WTC11 (cell line): ENCODE data around the gene LAMC3. TPM values are rescaled to one million over a fixed set of nuclear protein-coding genes. Genes with fewer than 3 reads are reported as not detected.
A peak's percentile ranks its signal among the peaks of the same experiment; 100 is the strongest.

Experiments
- ATAC-seq: fragments of 200-7000 bp; cut with Tn5 transposase; 2 replicates; pipeline ENCODE4 v1.10.0; 2021; ENCODE audit warnings: mild to moderate bottlenecking, moderate library complexity
- CTCF ChIA-PET: fragments of 300-600 bp; sonication (Branson Sonifier 250); formaldehyde crosslinking; loops from one replicate; lab custom pipeline; 2021; ENCODE audit warnings: antibody characterized with exemption; lab: Charles Lee
- POLR2A ChIA-PET: fragments of 350-600 bp; sonication (Branson Sonifier 250); formaldehyde crosslinking; loops from one replicate; lab custom pipeline; 2021; ENCODE audit warnings: antibody characterized with exemption; lab: Charles Lee
- DNase-seq: peaks from one replicate; pipeline ENCODE4 v3.0.0; 2021; ENCODE audit warnings: low spot score
- H3K27ac Mint-ChIP-seq: 2 replicates; pipeline ENCODE4 v1.8.0; 2021; ENCODE audit warnings: mixed read lengths
- H3K27me3 Mint-ChIP-seq: 2 replicates; pipeline ENCODE4 v1.8.0; 2021; ENCODE audit warnings: low read depth, mild to moderate bottlenecking, moderate library complexity, mixed read lengths
- H3K36me3 Mint-ChIP-seq: 2 replicates; pipeline ENCODE4 v1.8.0; 2021; ENCODE audit warnings: mixed read lengths
- H3K4me1 Mint-ChIP-seq: 2 replicates; pipeline ENCODE4 v1.8.0; 2022; ENCODE audit warnings: mixed read lengths
- H3K4me3 Mint-ChIP-seq: 2 replicates; pipeline ENCODE4 v1.8.0; 2021; ENCODE audit warnings: mild to moderate bottlenecking, moderate library complexity, mixed read lengths
- H3K9me3 Mint-ChIP-seq: 2 replicates; pipeline ENCODE4 v1.8.0; 2021; ENCODE audit warnings: mixed read lengths
- CREB1 ChIP-seq: sonication (generic); formaldehyde crosslinking; IDR thresholded peaks from 2 replicates; pipeline ENCODE4 v1.8.0; 2023; ENCODE audit warnings: mild to moderate bottlenecking, missing genetic modification reagents
- FOXJ3 ChIP-seq: sonication (generic); formaldehyde crosslinking; IDR thresholded peaks from 2 replicates; pipeline ENCODE4 v1.9.0; 2021; ENCODE audit warnings: missing genetic modification reagents, mild to moderate bottlenecking, borderline replicate concordance
- HMGA2 ChIP-seq: fragments of 250-450 bp; sonication (Bioruptor Pico); IDR thresholded peaks from 2 replicates; pipeline ENCODE4 v1.4.0; 2021; ENCODE audit warnings: mild to moderate bottlenecking, moderate library complexity
- KAT7 ChIP-seq: sonication (generic); formaldehyde crosslinking; IDR thresholded peaks from 2 replicates; pipeline ENCODE4 v1.8.1; 2023; ENCODE audit warnings: missing genetic modification reagents, mild to moderate bottlenecking, borderline replicate concordance
- MYBL2 ChIP-seq: sonication (generic); formaldehyde crosslinking; IDR thresholded peaks from 2 replicates; pipeline ENCODE4 v1.8.1; 2023; ENCODE audit warnings: mild to moderate bottlenecking, moderate library complexity, missing genetic modification reagents
- NFATC4 ChIP-seq: fragments of 250-450 bp; sonication (Bioruptor Pico); IDR thresholded peaks from 2 replicates; pipeline ENCODE4 v1.9.0; 2021; ENCODE audit warnings: mild to moderate bottlenecking
- NR1H2 ChIP-seq: sonication (generic); formaldehyde crosslinking; IDR thresholded peaks from 2 replicates; pipeline ENCODE4 v1.9.0; 2021; ENCODE audit warnings: mild to moderate bottlenecking, moderate library complexity, missing genetic modification reagents
- NR2C2 ChIP-seq: sonication (generic); formaldehyde crosslinking; IDR thresholded peaks from 2 replicates; pipeline ENCODE4 v1.8.0; 2022; ENCODE audit warnings: mild to moderate bottlenecking, missing genetic modification reagents
- SMAD4 ChIP-seq: sonication (generic); formaldehyde crosslinking; IDR thresholded peaks from 2 replicates; pipeline ENCODE4 v1.8.0; 2022; ENCODE audit warnings: mild to moderate bottlenecking, missing genetic modification reagents
- TEAD4 ChIP-seq: sonication (generic); formaldehyde crosslinking; IDR thresholded peaks from 2 replicates; pipeline ENCODE4 v1.8.0; 2022; ENCODE audit warnings: mild to moderate bottlenecking, missing genetic modification reagents
- TP53 ChIP-seq: sonication (generic); formaldehyde crosslinking; IDR thresholded peaks from 2 replicates; pipeline ENCODE4 v1.8.1; 2023; ENCODE audit warnings: mild to moderate bottlenecking, missing genetic modification reagents
- ZBTB21 ChIP-seq: sonication (generic); formaldehyde crosslinking; IDR thresholded peaks from 2 replicates; pipeline ENCODE4 v1.8.1; 2023; ENCODE audit warnings: mild to moderate bottlenecking, missing genetic modification reagents, borderline replicate concordance
- ZNF219 ChIP-seq: sonication (generic); formaldehyde crosslinking; IDR thresholded peaks from 2 replicates; pipeline ENCODE4 v1.8.0; 2023; ENCODE audit warnings: missing genetic modification reagents, mild to moderate bottlenecking, borderline replicate concordance
- ZNF317 ChIP-seq: sonication (generic); formaldehyde crosslinking; IDR thresholded peaks from 2 replicates; pipeline ENCODE4 v1.8.1; 2023; ENCODE audit warnings: low read depth, mild to moderate bottlenecking, moderate library complexity, missing genetic modification reagents, borderline replicate concordance
- ZNF423 ChIP-seq: fragments of 250-450 bp; sonication (Bioruptor Pico); IDR thresholded peaks from 2 replicates; pipeline ENCODE4 v2.1.2; 2022; ENCODE audit warnings: mild to moderate bottlenecking, moderate library complexity
- total RNA-seq: library from RNA; stranded (reverse); gene quantifications from 3 replicates; pipeline ENCODE4 v1.2.3, GENCODE V29; 2021
- TF ChIP-seq, protein P1 (sequence below): sonication (generic); formaldehyde crosslinking; IDR thresholded peaks from 2 replicates; pipeline ENCODE4 v1.8.0; 2023; ENCODE audit warnings: missing genetic modification reagents, mild to moderate bottlenecking, borderline replicate concordance
- TF ChIP-seq, protein P2 (sequence below): sonication (generic); formaldehyde crosslinking; IDR thresholded peaks from 2 replicates; pipeline ENCODE4 v1.8.0; 2022; ENCODE audit warnings: mild to moderate bottlenecking, missing genetic modification reagents
- TF ChIP-seq, protein P3 (sequence below): sonication (generic); formaldehyde crosslinking; IDR thresholded peaks from 2 replicates; pipeline ENCODE4 v1.8.1; 2022; ENCODE audit warnings: missing genetic modification reagents, borderline replicate concordance
- TF ChIP-seq, protein P4 (sequence below): sonication (generic); formaldehyde crosslinking; IDR thresholded peaks from 2 replicates; pipeline ENCODE4 v1.8.1; 2022; ENCODE audit warnings: low read depth, mild to moderate bottlenecking, moderate library complexity, missing genetic modification reagents, borderline replicate concordance
- TF ChIP-seq, protein P5 (sequence below): sonication (generic); formaldehyde crosslinking; IDR thresholded peaks from 2 replicates; pipeline ENCODE4 v1.8.1; 2023; ENCODE audit warnings: mild to moderate bottlenecking, missing genetic modification reagents

LAMC3 gene
- total RNA-seq, 1 experiment from 2014 or later: 50.9 TPM

DNA sequence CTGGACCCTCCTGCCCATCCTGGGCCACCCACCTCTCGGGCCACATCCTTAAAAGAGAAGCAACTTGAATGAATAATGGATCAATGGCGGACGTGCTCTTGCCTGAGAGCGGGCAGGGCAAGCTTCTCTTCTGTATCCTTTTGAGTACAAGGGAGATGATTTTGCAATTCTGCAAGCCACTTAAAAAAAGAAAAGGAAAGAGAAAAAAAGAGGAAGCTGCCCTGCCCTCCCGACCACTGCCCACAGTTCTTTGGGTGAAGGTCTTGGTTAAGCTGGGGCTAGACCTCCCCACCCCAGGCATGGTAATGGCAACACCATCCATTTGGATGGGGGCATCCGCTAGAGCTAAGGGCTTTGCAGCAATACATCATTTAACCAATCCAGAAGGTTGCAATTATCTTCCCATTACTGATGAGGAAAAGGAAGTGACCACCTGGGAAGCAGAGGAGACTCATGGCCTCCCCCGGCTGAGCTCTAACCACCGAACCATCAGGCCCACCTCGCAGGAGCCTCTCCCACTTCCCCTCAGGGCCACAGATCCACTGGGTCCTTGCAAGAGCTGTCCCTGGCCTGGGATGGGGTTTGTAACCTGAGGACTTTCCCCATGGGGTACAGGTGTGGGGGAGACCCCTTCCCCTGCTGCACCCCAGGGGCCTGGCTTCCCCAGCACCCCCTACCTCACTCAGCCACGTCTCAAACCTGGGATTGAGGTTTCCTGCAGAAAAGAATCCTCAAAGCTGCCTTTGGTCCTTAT, 27.8 kb upstream of the LAMC3 start (continued):
- TF ChIP-seq, protein P1, sequence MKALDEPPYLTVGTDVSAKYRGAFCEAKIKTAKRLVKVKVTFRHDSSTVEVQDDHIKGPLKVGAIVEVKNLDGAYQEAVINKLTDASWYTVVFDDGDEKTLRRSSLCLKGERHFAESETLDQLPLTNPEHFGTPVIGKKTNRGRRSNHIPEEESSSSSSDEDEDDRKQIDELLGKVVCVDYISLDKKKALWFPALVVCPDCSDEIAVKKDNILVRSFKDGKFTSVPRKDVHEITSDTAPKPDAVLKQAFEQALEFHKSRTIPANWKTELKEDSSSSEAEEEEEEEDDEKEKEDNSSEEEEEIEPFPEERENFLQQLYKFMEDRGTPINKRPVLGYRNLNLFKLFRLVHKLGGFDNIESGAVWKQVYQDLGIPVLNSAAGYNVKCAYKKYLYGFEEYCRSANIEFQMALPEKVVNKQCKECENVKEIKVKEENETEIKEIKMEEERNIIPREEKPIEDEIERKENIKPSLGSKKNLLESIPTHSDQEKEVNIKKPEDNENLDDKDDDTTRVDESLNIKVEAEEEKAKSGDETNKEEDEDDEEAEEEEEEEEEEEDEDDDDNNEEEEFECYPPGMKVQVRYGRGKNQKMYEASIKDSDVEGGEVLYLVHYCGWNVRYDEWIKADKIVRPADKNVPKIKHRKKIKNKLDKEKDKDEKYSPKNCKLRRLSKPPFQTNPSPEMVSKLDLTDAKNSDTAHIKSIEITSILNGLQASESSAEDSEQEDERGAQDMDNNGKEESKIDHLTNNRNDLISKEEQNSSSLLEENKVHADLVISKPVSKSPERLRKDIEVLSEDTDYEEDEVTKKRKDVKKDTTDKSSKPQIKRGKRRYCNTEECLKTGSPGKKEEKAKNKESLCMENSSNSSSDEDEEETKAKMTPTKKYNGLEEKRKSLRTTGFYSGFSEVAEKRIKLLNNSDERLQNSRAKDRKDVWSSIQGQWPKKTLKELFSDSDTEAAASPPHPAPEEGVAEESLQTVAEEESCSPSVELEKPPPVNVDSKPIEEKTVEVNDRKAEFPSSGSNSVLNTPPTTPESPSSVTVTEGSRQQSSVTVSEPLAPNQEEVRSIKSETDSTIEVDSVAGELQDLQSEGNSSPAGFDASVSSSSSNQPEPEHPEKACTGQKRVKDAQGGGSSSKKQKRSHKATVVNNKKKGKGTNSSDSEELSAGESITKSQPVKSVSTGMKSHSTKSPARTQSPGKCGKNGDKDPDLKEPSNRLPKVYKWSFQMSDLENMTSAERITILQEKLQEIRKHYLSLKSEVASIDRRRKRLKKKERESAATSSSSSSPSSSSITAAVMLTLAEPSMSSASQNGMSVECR (CRISPR knock-in tag): no peak

DNA sequence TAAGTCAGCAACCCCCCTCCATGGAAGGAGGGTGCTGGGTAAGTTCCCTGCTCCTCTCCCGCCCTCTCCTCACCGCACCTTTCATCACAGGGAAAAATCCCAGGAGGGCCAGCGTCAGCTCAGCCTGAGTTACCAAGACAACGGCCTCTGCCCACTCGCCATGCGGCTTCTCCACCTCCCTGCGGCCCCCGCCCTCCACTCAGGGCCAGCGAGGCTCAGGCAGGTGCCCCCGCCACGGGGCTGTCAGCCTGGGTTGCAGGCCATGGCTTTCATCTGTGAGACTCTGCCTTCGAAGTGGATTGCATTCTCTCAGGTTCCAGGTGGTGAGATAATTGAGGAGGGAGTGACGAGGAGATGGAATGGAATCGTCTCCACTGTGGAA, 27.2 kb upstream of the LAMC3 start:
- Mint-ChIP-seq H3K36me3 (no peaks in the 10 kb centered on the region), H3K9me3 (no peaks in the 10 kb centered on the region), H3K4me3 (no peak overlapping the region), H3K4me1 (peaks cover 1% of the 10 kb centered on the region; the same call in 1 of the 2 replicates), H3K27ac (0 out of 2 replicates have a peak overlapping the region, but pooled peaks have one; percentile 60), H3K27me3 (no peaks in the 10 kb centered on the region)
- DNase-seq: no peak
- ChIA-PET CTCF (interaction anchor here (1.2 to 3.2 kb wide), 3 partner anchors 10 to 17 kb away, joined by 4 to 20 read pairs (median 7); no protein-coding TSS in a partner anchor), POLR2A (no interaction called here)
- TF ChIP-seq, protein P2, sequence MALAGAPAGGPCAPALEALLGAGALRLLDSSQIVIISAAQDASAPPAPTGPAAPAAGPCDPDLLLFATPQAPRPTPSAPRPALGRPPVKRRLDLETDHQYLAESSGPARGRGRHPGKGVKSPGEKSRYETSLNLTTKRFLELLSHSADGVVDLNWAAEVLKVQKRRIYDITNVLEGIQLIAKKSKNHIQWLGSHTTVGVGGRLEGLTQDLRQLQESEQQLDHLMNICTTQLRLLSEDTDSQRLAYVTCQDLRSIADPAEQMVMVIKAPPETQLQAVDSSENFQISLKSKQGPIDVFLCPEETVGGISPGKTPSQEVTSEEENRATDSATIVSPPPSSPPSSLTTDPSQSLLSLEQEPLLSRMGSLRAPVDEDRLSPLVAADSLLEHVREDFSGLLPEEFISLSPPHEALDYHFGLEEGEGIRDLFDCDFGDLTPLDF (CRISPR knock-in tag): no peak
- TF ChIP-seq NR2C2 (CRISPR knock-in tag): no peak
- TF ChIP-seq, protein P3, sequence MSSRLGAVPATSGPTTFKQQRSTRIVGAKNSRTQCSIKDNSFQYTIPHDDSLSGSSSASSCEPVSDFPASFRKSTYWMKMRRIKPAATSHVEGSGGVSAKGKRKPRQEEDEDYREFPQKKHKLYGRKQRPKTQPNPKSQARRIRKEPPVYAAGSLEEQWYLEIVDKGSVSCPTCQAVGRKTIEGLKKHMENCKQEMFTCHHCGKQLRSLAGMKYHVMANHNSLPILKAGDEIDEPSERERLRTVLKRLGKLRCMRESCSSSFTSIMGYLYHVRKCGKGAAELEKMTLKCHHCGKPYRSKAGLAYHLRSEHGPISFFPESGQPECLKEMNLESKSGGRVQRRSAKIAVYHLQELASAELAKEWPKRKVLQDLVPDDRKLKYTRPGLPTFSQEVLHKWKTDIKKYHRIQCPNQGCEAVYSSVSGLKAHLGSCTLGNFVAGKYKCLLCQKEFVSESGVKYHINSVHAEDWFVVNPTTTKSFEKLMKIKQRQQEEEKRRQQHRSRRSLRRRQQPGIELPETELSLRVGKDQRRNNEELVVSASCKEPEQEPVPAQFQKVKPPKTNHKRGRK (CRISPR knock-in tag): no peak
- TF ChIP-seq TEAD4 (CRISPR knock-in tag): no peak
- no peak for TF ChIP-seq FOXJ3
- TF ChIP-seq CREB1 (CRISPR knock-in tag): no peak
- TF ChIP-seq NR1H2 (CRISPR knock-in tag): no peak; the same call in 1 of the 2 replicates
- TF ChIP-seq, protein P4, sequence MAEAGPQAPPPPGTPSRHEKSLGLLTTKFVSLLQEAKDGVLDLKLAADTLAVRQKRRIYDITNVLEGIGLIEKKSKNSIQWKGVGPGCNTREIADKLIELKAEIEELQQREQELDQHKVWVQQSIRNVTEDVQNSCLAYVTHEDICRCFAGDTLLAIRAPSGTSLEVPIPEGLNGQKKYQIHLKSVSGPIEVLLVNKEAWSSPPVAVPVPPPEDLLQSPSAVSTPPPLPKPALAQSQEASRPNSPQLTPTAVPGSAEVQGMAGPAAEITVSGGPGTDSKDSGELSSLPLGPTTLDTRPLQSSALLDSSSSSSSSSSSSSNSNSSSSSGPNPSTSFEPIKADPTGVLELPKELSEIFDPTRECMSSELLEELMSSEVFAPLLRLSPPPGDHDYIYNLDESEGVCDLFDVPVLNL (CRISPR knock-in tag): no peak
- no peak for TF ChIP-seq SMAD4
- ATAC-seq: no peak

DNA sequence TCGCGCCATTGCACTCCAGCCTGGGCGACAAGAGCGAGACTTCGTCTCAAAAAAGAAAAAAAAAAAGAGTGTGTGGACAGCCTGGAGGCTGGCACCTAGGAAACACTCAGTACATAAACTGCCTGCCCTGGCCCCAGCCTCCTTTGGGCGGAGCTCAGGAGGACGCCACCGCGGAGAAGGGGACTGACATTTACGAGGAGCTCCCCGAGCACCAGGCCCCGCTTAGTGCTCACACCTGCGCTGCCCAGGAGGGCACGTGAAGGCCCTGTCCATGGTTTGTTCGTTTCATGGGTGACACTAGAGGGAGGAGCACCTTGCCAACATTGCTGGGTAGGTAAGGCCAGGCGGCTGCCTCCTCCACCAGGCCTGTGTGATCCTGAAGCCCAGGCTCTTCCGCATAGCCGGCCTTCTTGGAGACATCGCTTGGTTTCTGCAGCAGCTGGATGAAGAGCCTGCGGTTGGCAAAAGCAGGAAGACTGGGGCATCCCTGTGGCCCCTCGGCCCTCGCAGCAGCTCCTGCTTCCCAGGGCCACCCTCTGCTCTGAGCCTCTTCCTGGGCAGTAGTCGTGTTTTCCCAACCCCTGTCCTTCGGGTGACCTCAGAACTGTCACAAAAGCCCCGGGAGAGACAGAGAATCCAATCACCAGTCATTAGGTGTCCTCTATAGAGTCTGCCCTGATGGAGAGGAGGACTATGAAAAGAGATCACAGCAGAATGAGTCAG, 26.2 kb upstream of the LAMC3 start:
- H3K27ac Mint-ChIP-seq: no peak overlapping the region
- ChIA-PET POLR2A (no interaction called here), CTCF (interaction anchor here (0.5 to 3.2 kb wide), 6 partner anchors 9 to 522 kb away, joined by 3 to 20 read pairs (median 4); no protein-coding TSS in a partner anchor)
- H3K36me3 Mint-ChIP-seq: no peaks in the 10 kb centered on the region
- DNase-seq: no peak
- H3K9me3 Mint-ChIP-seq: no peaks in the 10 kb centered on the region
- H3K4me1 Mint-ChIP-seq: peaks cover 7% of the 10 kb centered on the region; the same call in 1 of the 2 replicates
- no peak for ATAC-seq
- H3K27me3 Mint-ChIP-seq: no peaks in the 10 kb centered on the region
- H3K4me3 Mint-ChIP-seq: no peak overlapping the region
- TF ChIP-seq NFATC4 (no peak), ZBTB21 (CRISPR knock-in tag) (no peak), HMGA2 (no peak), ZNF219 (CRISPR knock-in tag) (no peak), TP53 (CRISPR knock-in tag) (no peak), ZNF423 (CRISPR knock-in tag) (no peak), MYBL2 (no peak), ZNF317 (no peak), KAT7 (no peak)
- TF ChIP-seq, protein P5, sequence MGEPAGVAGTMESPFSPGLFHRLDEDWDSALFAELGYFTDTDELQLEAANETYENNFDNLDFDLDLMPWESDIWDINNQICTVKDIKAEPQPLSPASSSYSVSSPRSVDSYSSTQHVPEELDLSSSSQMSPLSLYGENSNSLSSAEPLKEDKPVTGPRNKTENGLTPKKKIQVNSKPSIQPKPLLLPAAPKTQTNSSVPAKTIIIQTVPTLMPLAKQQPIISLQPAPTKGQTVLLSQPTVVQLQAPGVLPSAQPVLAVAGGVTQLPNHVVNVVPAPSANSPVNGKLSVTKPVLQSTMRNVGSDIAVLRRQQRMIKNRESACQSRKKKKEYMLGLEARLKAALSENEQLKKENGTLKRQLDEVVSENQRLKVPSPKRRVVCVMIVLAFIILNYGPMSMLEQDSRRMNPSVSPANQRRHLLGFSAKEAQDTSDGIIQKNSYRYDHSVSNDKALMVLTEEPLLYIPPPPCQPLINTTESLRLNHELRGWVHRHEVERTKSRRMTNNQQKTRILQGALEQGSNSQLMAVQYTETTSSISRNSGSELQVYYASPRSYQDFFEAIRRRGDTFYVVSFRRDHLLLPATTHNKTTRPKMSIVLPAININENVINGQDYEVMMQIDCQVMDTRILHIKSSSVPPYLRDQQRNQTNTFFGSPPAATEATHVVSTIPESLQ (CRISPR knock-in tag): no peak
